Activated CD4-positive, CD25-positive, alpha-beta regulatory T cell treated with anti-CD3 and anti-CD28 coated beads, Interleukin-2, amount 50 U/mL, for 72 hours (primary cell): ENCODE measurements around the gene CLEC20A.

Experiments
- DNase-seq: peaks from one replicate; pipeline ENCODE4 v3.0.0; 2021

Gene CLEC20A

GRCh38 chr1:178498896-178499675, 2.3 kb upstream of the CLEC20A start:
- DNase-seq = no peak

- no peak for DNase-seq
These were observed 1.2 kb upstream of the CLEC20A start for GRCh38 chr1:178497903-178498478.

- no peak for DNase-seq
These were observed 889 bp downstream of the CLEC20A start for GRCh38 chr1:178495741-178496409.

- no peak for DNase-seq
These were observed 1.6 kb downstream of the CLEC20A start for GRCh38 chr1:178495158-178495557.

GRCh38 chr1:178494569-178494971, 2.2 kb downstream of the CLEC20A start:
- no peak for DNase-seq

GRCh38 chr1:178493301-178493741, 3.4 kb downstream of the CLEC20A start:
- no peak for DNase-seq

GRCh38 chr1:178492341-178492740, 4.4 kb downstream of the CLEC20A start:
- no peak for DNase-seq

GRCh38 chr1:178491721-178492120, 5.0 kb downstream of the CLEC20A start:
- DNase-seq = no peak

- DNase-seq = no peak
These were observed 5.8 kb downstream of the CLEC20A start for GRCh38 chr1:178490967-178491366.

GRCh38 chr1:178490136-178490535, 6.6 kb downstream of the CLEC20A start:
- DNase-seq = no peak

GRCh38 chr1:178489399-178489798, 7.4 kb downstream of the CLEC20A start:
- DNase-seq = no peak

GRCh38 chr1:178488393-178488792, 8.4 kb downstream of the CLEC20A start:
- no peak for DNase-seq

- DNase-seq = no peak
These were observed 9.6 kb downstream of the CLEC20A start for GRCh38 chr1:178487070-178487615.

GRCh38 chr1:178486100-178487069, 10.4 kb downstream of the CLEC20A start:
- no peak for DNase-seq

- DNase-seq = no peak
These were observed 11.2 kb downstream of the CLEC20A start for GRCh38 chr1:178485541-178485981.

GRCh38 chr1:178484698-178485225, 12.0 kb downstream of the CLEC20A start:
- no peak for DNase-seq

GRCh38 chr1:178483251-178483957, 13.4 kb downstream of the CLEC20A start:
- DNase-seq = no peak

GRCh38 chr1:178477841-178478240, 18.9 kb downstream of the CLEC20A start:
- DNase-seq = no peak

- no peak for DNase-seq
These were observed 19.4 kb downstream of the CLEC20A start for GRCh38 chr1:178477373-178477772.

- DNase-seq = no peak
These were observed 24.2 kb downstream of the CLEC20A start for GRCh38 chr1:178472531-178472930.

GRCh38 chr1:178470411-178470960, 26.3 kb downstream of the CLEC20A start:
- no peak for DNase-seq
